HCT116 (cell line): ENCODE results near the gene ENKD1. TPM values are rescaled to one million over a fixed set of nuclear protein-coding genes. Genes with fewer than 3 reads are reported as not detected.

Source experiments
- ATAC-seq: fragments of 200-7000 bp; cut with Tn5 transposase; 2 replicates; pipeline ENCODE4 v1.9.1; 2020; ENCODE audit warnings: mild to moderate bottlenecking, moderate library complexity
- BruUV-seq: library from RNA; stranded (reverse); fragments of 400-500 nt; replicated peaks from 2 replicates; lab custom pipeline; 2021; lab: Mats Ljungman, UMichigan
- CTCF ChIA-PET: fragments of 300-600 bp; sonication (Branson Sonifier 250); formaldehyde crosslinking; loops from one replicate; lab custom pipeline; 2021; ENCODE audit warnings: antibody characterized with exemption; lab: Charles Lee
- POLR2A ChIA-PET: fragments of 300-600, 350-600 bp; sonication (Branson Sonifier 250); formaldehyde crosslinking; loops from one replicate; lab custom pipeline; 2021; ENCODE audit warnings: antibody characterized with exemption; lab: Charles Lee
- RAD21 ChIA-PET, 2 experiments: fragments of 300-600 bp; sonication (Branson Sonifier 250); formaldehyde crosslinking; loops; one replicate each; lab custom pipeline; 2023; ENCODE audit warnings: low total read pairs in 2 of 2; ENCODE audit not compliant: uncharacterized antibody in 2 of 2, unreplicated experiment in 2 of 2, low non-redundant PET in 1 of 2; lab: Charles Lee
- DNase-seq: peaks from one replicate; pipeline ENCODE4 v3.0.0-alpha.2; 2010; ENCODE audit warnings: low read depth, low spot score
- H2AFZ ChIP-seq: fragments of 200-600 bp; shearing (Covaris generic), sonication (generic); 2 replicates; pipeline ENCODE4 v1.6.1; 2017; ENCODE audit warnings: low read depth, mixed run types, mixed read lengths, antibody characterized with exemption, low read length; ENCODE audit not compliant: poor library complexity, severe bottlenecking
- H3K27ac ChIP-seq: 2 replicates; pipeline ENCODE4 v1.5.1; 2012; ENCODE audit warnings: low read depth, low read length
- H3K27me3 ChIP-seq: fragments of 200-600 bp; sonication (generic); 2 replicates; pipeline ENCODE4 v1.6.1; 2016; ENCODE audit warnings: mixed run types, low read length, mixed read lengths; ENCODE audit not compliant: insufficient read depth
- H3K36me3 ChIP-seq, 2 experiments: fragments of 200-500 bp in 1 of 2; fragments of 200-600 bp in 1 of 2; sonication (Bioruptor generic) in 1 of 2; sonication (generic) in 1 of 2; 2 replicates each; pipeline versions ENCODE4 v1.5.1 to v1.6.1; 2014 to 2016; ENCODE audit warnings: low read length in 2 of 2, inconsistent platforms in 1 of 2, mixed read lengths in 1 of 2, mixed run types in 1 of 2; ENCODE audit not compliant: insufficient read depth in 2 of 2, control insufficient read depth in 1 of 2
- H3K4me1 ChIP-seq, 2 experiments: fragments of 200-600 bp in 1 of 2; sonication (generic) in 1 of 2; 2 replicates each; pipeline versions ENCODE4 v1.5.1 to v1.6.1; 2012 to 2017; ENCODE audit warnings: low read length in 2 of 2, inconsistent platforms in 1 of 2, mild to moderate bottlenecking in 1 of 2, mixed read lengths in 1 of 2, mixed run types in 1 of 2, moderate library complexity in 1 of 2; ENCODE audit not compliant: insufficient read depth in 2 of 2, control insufficient read depth in 1 of 2
- H3K4me2 ChIP-seq: fragments of 200-600 bp; sonication (generic); 2 replicates; pipeline ENCODE4 v1.6.1; 2017; ENCODE audit warnings: mixed run types, low read length, mixed read lengths
- H3K4me3 ChIP-seq, 2 experiments: fragments of 200-600 bp in 1 of 2; sonication (generic) in 1 of 2; replicated peaks in 1 of 2; 2 replicates each; pipeline ENCODE4 v1.5.1; 2011 to 2016; ENCODE audit warnings: low read length in 2 of 2, control low read depth in 1 of 2, low read depth in 1 of 2, mild to moderate bottlenecking in 1 of 2, mixed read lengths in 1 of 2, mixed run types in 1 of 2
- H3K79me2 ChIP-seq: fragments of 200-600 bp; sonication (generic); 2 replicates; pipeline ENCODE4 v1.6.1; 2017; ENCODE audit warnings: mild to moderate bottlenecking, mixed run types, low read length, moderate library complexity, mixed read lengths; ENCODE audit not compliant: insufficient read depth
- H3K9ac ChIP-seq: fragments of 200-600 bp; sonication (generic); 2 replicates; pipeline ENCODE4 v1.6.1; 2016; ENCODE audit warnings: low read length, mixed read lengths
- H3K9me2 ChIP-seq: fragments of 200-600 bp; sonication (generic), shearing (Covaris generic); 2 replicates; pipeline ENCODE4 v1.6.1; 2017; ENCODE audit warnings: mixed run types, mild to moderate bottlenecking, moderate library complexity; ENCODE audit not compliant: insufficient read depth
- H3K9me3 ChIP-seq, 2 experiments: fragments of 200-500 bp in 1 of 2; fragments of 200-600 bp in 1 of 2; sonication (Bioruptor generic) in 1 of 2; sonication (generic) in 1 of 2; 2 replicates each; pipeline ENCODE4 v1.6.1; 2014 to 2017; ENCODE audit warnings: low read length in 2 of 2, mixed read lengths in 2 of 2, inconsistent platforms in 1 of 2, low read depth in 1 of 2, mild to moderate bottlenecking in 1 of 2, mixed run types in 1 of 2, moderate library complexity in 1 of 2; ENCODE audit not compliant: control insufficient read depth in 1 of 2, insufficient read depth in 1 of 2
- H4K20me1 ChIP-seq: fragments of 200-600 bp; sonication (generic), shearing (Covaris generic); 2 replicates; pipeline ENCODE4 v1.6.1; 2017; ENCODE audit warnings: mixed run types, mild to moderate bottlenecking, moderate library complexity; ENCODE audit not compliant: insufficient read depth
- JUND ChIP-seq: IDR thresholded peaks from 2 replicates; pipeline ENCODE4 v1.6.1; 2012
- intact Hi-C: fragments of 100-400 bp; cut with micrococcal nuclease; formaldehyde crosslinking; loops from 2 replicates; pipeline ENCODE4 v1.10.0; 2022
- total RNA-seq: library from RNA; stranded (reverse); gene quantifications from one replicate; pipeline ENCODE4 v1.2.1, GENCODE V29; 2021; ENCODE audit not compliant: unreplicated experiment
- TF ChIP-seq, protein P1 (sequence below), 3 experiments: fragments of 200-600 bp in 1 of 3; sonication (generic) in 1 of 3; IDR thresholded peaks in 2 of 3; conservative IDR thresholded peaks in 1 of 3; 2 replicates each; pipeline ENCODE4 v1.5.1; 2012 to 2017; ENCODE audit warnings: low read depth in 2 of 3, low read length in 2 of 3, antibody characterized with exemption in 1 of 3, borderline replicate concordance in 1 of 3, control low read depth in 1 of 3, mild to moderate bottlenecking in 1 of 3, mixed read lengths in 1 of 3, mixed run types in 1 of 3, moderate library complexity in 1 of 3; ENCODE audit not compliant: insufficient read depth in 1 of 3

The ENKD1 gene
- total RNA-seq, 1 experiment from 2014 or later, result 16.8 TPM

DNA sequence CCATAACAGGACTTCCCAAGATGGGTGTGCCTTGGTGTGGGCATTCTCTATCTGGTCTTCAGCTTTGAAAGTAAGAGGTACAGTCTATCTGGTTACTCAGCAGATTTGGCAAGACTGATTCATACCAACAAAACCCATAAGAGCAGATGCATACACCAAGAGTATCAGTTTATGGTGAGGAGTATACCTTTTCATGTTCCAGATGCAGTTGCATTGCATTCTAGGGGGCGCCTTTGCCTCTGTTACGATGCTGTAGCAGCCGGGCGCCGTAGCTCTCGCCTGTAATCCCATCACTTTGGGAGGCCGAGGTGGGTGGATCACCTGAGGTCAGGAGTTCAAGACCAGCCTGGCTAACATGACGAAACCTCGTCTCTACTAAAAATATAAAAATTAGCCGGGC, 52.7 kb downstream of the ENKD1 start:
- ChIA-PET CTCF (no interaction called here), POLR2A (no interaction called here), RAD21 (no interaction called here)
- Histone ChIP-seq H3K4me1 (no peaks in the 10 kb centered on the region), H3K9me2 (no peaks in the 10 kb centered on the region), H3K4me2 (no peak overlapping the region), H3K27ac (no peak overlapping the region), H3K9me3 (no peaks in the 10 kb centered on the region), H3K79me2 (peaks cover 33% of the 10 kb centered on the region), H3K36me3 (peaks cover 25 to 31% of the 10 kb centered on the region in 2 experiments), H4K20me1 (0 out of 2 replicates have a peak, but pooled peaks cover 4% of the 10 kb centered on the region), H3K9ac (no peak overlapping the region), H2AFZ (no peak overlapping the region), H3K4me3 (no peak overlapping the region), H3K27me3 (no peaks in the 10 kb centered on the region)
- intact Hi-C loops, result no loop called here
- no peak for TF ChIP-seq JUND
- TF ChIP-seq, protein P1, sequence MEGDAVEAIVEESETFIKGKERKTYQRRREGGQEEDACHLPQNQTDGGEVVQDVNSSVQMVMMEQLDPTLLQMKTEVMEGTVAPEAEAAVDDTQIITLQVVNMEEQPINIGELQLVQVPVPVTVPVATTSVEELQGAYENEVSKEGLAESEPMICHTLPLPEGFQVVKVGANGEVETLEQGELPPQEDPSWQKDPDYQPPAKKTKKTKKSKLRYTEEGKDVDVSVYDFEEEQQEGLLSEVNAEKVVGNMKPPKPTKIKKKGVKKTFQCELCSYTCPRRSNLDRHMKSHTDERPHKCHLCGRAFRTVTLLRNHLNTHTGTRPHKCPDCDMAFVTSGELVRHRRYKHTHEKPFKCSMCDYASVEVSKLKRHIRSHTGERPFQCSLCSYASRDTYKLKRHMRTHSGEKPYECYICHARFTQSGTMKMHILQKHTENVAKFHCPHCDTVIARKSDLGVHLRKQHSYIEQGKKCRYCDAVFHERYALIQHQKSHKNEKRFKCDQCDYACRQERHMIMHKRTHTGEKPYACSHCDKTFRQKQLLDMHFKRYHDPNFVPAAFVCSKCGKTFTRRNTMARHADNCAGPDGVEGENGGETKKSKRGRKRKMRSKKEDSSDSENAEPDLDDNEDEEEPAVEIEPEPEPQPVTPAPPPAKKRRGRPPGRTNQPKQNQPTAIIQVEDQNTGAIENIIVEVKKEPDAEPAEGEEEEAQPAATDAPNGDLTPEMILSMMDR (IDR thresholded peaks at IDR 0.05 in 2 of 3, conservative IDR thresholded peaks at IDR 0.05 in 1 of 3; ENCODE audit: borderline replicate concordance in 1 of 3, insufficient read depth in 1 of 3, low read depth in 2 of 3, low read length in 2 of 3), result peak in 1 of 3 experiments; percentile 37; a peak in 1 of 6 replicates
- DNase-seq, result no peak
- ATAC-seq, result peak; percentile 72
- BruUV-seq, result no TSS peak

Other genes with a start within 250 kb of the ENKD1 start
- gene HSD11B2, start 235.6 kb downstream of the ENKD1 start, total RNA-seq, result 9.7 TPM
- gene ATP6V0D1, start 185.6 kb downstream of the ENKD1 start, total RNA-seq, result 36.6 TPM
- not detected for gene AGRP, start 183.2 kb downstream of the ENKD1 start, total RNA-seq
- gene RIPOR1, start 137.9 kb downstream of the ENKD1 start, total RNA-seq, result 60.0 TPM
- gene CTCF, start 104.2 kb downstream of the ENKD1 start, total RNA-seq, result 48.3 TPM
- 33.9 TPM for gene CARMIL2, start 21.6 kb downstream of the ENKD1 start, total RNA-seq
- gene ACD, start 6.5 kb downstream of the ENKD1 start, total RNA-seq, result 53.8 TPM
- gene PARD6A, start 5.8 kb downstream of the ENKD1 start, total RNA-seq, result 5.6 TPM
- 0.79 TPM for gene C16orf86, start 64 bp upstream of the ENKD1 start, total RNA-seq
- 17.4 TPM for gene GFOD2, start 52.6 kb upstream of the ENKD1 start, total RNA-seq
- 16.9 TPM for gene RANBP10, start 139.8 kb upstream of the ENKD1 start, total RNA-seq
- 1.2 TPM for gene TSNAXIP1, start 140.1 kb upstream of the ENKD1 start, total RNA-seq
- 25.4 TPM for gene THAP11, start 175.6 kb upstream of the ENKD1 start, total RNA-seq
- 145 TPM for gene NUTF2, start 180.2 kb upstream of the ENKD1 start, total RNA-seq
- gene CENPT, start 180.9 kb upstream of the ENKD1 start, total RNA-seq, result 40.5 TPM
- 100 TPM for gene EDC4, start 206.3 kb upstream of the ENKD1 start, total RNA-seq
- gene NRN1L, start 218.1 kb upstream of the ENKD1 start, total RNA-seq, result 1.4 TPM
- 16.2 TPM for gene PSKH1, start 226.5 kb upstream of the ENKD1 start, total RNA-seq